H9 (cell line): ENCODE results near the gene AKNAD1. TPM values are rescaled to one million over a fixed set of nuclear protein-coding genes. Genes with fewer than 3 reads are reported as not detected.

Source experiments
- DNase-seq: peaks from one replicate; pipeline ENCODE4 v3.0.0-alpha.2; 2017
- H2AFZ ChIP-seq: one replicate; pipeline ENCODE4 v1.6.1; 2013; ENCODE audit warnings: mild to moderate bottlenecking, low read length, control low read depth, moderate library complexity
- H2AK5ac ChIP-seq: 2 replicates; pipeline ENCODE4 v1.6.1; 2013; ENCODE audit warnings: low read length, control low read depth, mixed read lengths; ENCODE audit not compliant: insufficient read length
- H2BK120ac ChIP-seq: one replicate; pipeline ENCODE4 v1.6.1; 2013; ENCODE audit warnings: low read depth, mild to moderate bottlenecking, low read length, control low read depth, inconsistent platforms; ENCODE audit not compliant: poor library complexity, severe bottlenecking
- H2BK12ac ChIP-seq: 2 replicates; pipeline ENCODE4 v1.6.1; 2013; ENCODE audit warnings: low read length, control low read depth, mixed read lengths, low read depth; ENCODE audit not compliant: insufficient read length
- H2BK15ac ChIP-seq: 2 replicates; pipeline ENCODE4 v1.6.1; 2013; ENCODE audit warnings: low read depth, low read length, control low read depth
- H2BK20ac ChIP-seq: one replicate; pipeline ENCODE4 v1.6.1; 2013; ENCODE audit warnings: low read depth, mild to moderate bottlenecking, low read length, control low read depth, inconsistent platforms; ENCODE audit not compliant: poor library complexity, severe bottlenecking
- H2BK5ac ChIP-seq: 2 replicates; pipeline ENCODE4 v1.6.1; 2013; ENCODE audit warnings: low read length, control low read depth, mixed read lengths; ENCODE audit not compliant: insufficient read length
- H3K14ac ChIP-seq: 2 replicates; pipeline ENCODE4 v1.6.1; 2013; ENCODE audit warnings: low read length, control low read depth; ENCODE audit not compliant: insufficient read depth
- H3K18ac ChIP-seq: 2 replicates; pipeline ENCODE4 v1.6.1; 2013; ENCODE audit warnings: low read depth, mild to moderate bottlenecking, mixed read lengths, low read length, control low read depth; ENCODE audit not compliant: insufficient read length
- H3K23ac ChIP-seq: 2 replicates; pipeline ENCODE4 v1.6.1; 2013; ENCODE audit warnings: low read length, control low read depth, mixed read lengths, low read depth; ENCODE audit not compliant: insufficient read length
- H3K23me2 ChIP-seq: 2 replicates; pipeline ENCODE4 v1.6.1; 2013; ENCODE audit warnings: low read depth, mild to moderate bottlenecking, mixed read lengths, low read length, control low read depth; ENCODE audit not compliant: insufficient read length, poor library complexity, severe bottlenecking
- H3K27ac ChIP-seq: 2 replicates; pipeline ENCODE4 v1.5.1; 2013; ENCODE audit warnings: low read length, control low read depth, mixed read lengths, low read depth; ENCODE audit not compliant: insufficient read length
- H3K27me3 ChIP-seq: 2 replicates; pipeline ENCODE4 v1.6.1; 2013; ENCODE audit warnings: low read length, control low read depth, inconsistent platforms; ENCODE audit not compliant: insufficient read depth
- H3K4ac ChIP-seq: 2 replicates; pipeline ENCODE4 v1.6.1; 2013; ENCODE audit warnings: low read depth, mild to moderate bottlenecking, control low read depth, inconsistent platforms, low read length, moderate library complexity
- H3K4me1 ChIP-seq: 2 replicates; pipeline ENCODE4 v1.6.1; 2013; ENCODE audit warnings: low read length, control low read depth, inconsistent platforms; ENCODE audit not compliant: insufficient read depth
- H3K4me2 ChIP-seq: 2 replicates; pipeline ENCODE4 v1.6.1; 2013; ENCODE audit warnings: low read length, control low read depth, mixed read lengths; ENCODE audit not compliant: insufficient read length, insufficient read depth
- H3K56ac ChIP-seq: 2 replicates; pipeline ENCODE4 v1.6.1; 2013; ENCODE audit warnings: low read depth, mild to moderate bottlenecking, mixed read lengths, low read length, control low read depth; ENCODE audit not compliant: insufficient read length
- H3K79me1 ChIP-seq: 2 replicates; pipeline ENCODE4 v1.6.1; 2013; ENCODE audit warnings: low read depth, mild to moderate bottlenecking, moderate library complexity, low read length, control low read depth, inconsistent platforms; ENCODE audit not compliant: insufficient read depth, poor library complexity, severe bottlenecking
- H3K79me2 ChIP-seq: 2 replicates; pipeline ENCODE4 v1.6.1; 2013; ENCODE audit warnings: low read length, control low read depth, inconsistent platforms; ENCODE audit not compliant: insufficient read depth
- H3K9ac ChIP-seq: 2 replicates; pipeline ENCODE4 v1.6.1; 2013; ENCODE audit warnings: low read length, control low read depth, mixed read lengths; ENCODE audit not compliant: insufficient read length; ENCODE audit errors: extremely low read depth
- H3K9me3 ChIP-seq: one replicate; pipeline ENCODE4 v1.6.1; 2013; ENCODE audit warnings: low read depth, low read length, inconsistent platforms; ENCODE audit not compliant: control insufficient read depth
- H3T11ph ChIP-seq: one replicate; pipeline ENCODE4 v1.6.1; 2013; ENCODE audit warnings: mild to moderate bottlenecking, low read length, control low read depth, inconsistent platforms
- H4K20me1 ChIP-seq: one replicate; pipeline ENCODE4 v1.6.1; 2013; ENCODE audit not compliant: control insufficient read depth, insufficient read length, insufficient read depth
- H4K5ac ChIP-seq: 2 replicates; pipeline ENCODE4 v1.6.1; 2013; ENCODE audit warnings: low read depth, mild to moderate bottlenecking, mixed read lengths, low read length, control low read depth; ENCODE audit not compliant: insufficient read length
- H4K8ac ChIP-seq: replicated peaks from 2 replicates; pipeline ENCODE4 v1.6.1; 2013; ENCODE audit warnings: low read length, control low read depth, mixed read lengths, low read depth; ENCODE audit not compliant: insufficient read length
- H4K91ac ChIP-seq: 2 replicates; pipeline ENCODE4 v1.6.1; 2013; ENCODE audit warnings: low read depth, mild to moderate bottlenecking, moderate library complexity, mixed read lengths, low read length, control low read depth; ENCODE audit not compliant: insufficient read length
- H3K27ac Mint-ChIP-seq, 3 experiments: 2 replicates in 2 of 3; 3 replicates in 1 of 3; pipeline ENCODE4 v1.8.0; 2020 to 2021; ENCODE audit warnings: mixed read lengths in 3 of 3, mild to moderate bottlenecking in 1 of 3, moderate library complexity in 1 of 3
- H3K27me3 Mint-ChIP-seq: 2 replicates; pipeline ENCODE4 v1.8.0; 2021; ENCODE audit warnings: low read depth, mild to moderate bottlenecking, moderate library complexity, mixed read lengths
- H3K36me3 Mint-ChIP-seq, 3 experiments: 2 replicates in 2 of 3; 3 replicates in 1 of 3; pipeline ENCODE4 v1.8.0; 2020 to 2021; ENCODE audit warnings: low read depth in 3 of 3, mixed read lengths in 3 of 3; ENCODE audit not compliant: insufficient read depth in 1 of 3
- H3K4me1 Mint-ChIP-seq, 2 experiments: 2 replicates each; pipeline ENCODE4 v1.8.0; 2020; ENCODE audit warnings: mixed read lengths in 2 of 2
- H3K4me3 Mint-ChIP-seq, 2 experiments: 2 replicates in 1 of 2; 3 replicates in 1 of 2; pipeline ENCODE4 v1.8.0; 2020 to 2021; ENCODE audit warnings: mild to moderate bottlenecking in 2 of 2, mixed read lengths in 2 of 2, moderate library complexity in 1 of 2
- H3K9me3 Mint-ChIP-seq, 2 experiments: 2 replicates in 1 of 2; 3 replicates in 1 of 2; pipeline ENCODE4 v1.8.0; 2020; ENCODE audit warnings: mild to moderate bottlenecking in 2 of 2, mixed read lengths in 2 of 2, moderate library complexity in 1 of 2
- CTCF ChIP-seq: fragments of 200-600 bp; sonication (generic); conservative IDR thresholded peaks from 3 replicates; pipeline ENCODE4 v1.8.0; 2021; ENCODE audit warnings: antibody characterized with exemption, mild to moderate bottlenecking
- whole genome bisulfite sequencing: extraction: QIAGEN DNeasy Blood & Tissue Kit; methylation state at CpG from one replicate; pipeline ENCODE4 v1.1.7; 2013; ENCODE audit warnings: missing lambda C conversion rate, low lambda C conversion rate, mixed read lengths; ENCODE audit not compliant: insufficient read length; ENCODE audit errors: extremely low coverage; 5-methylcytosine and 5-hydroxymethylcytosine counted together
- total RNA-seq: library from RNA; stranded (reverse); gene quantifications from 2 replicates; pipeline ENCODE4 v1.2.1, GENCODE V29; 2021

AKNAD1 gene
- total RNA-seq, 1 experiment from 2014 or later, result not detected

GRCh38 chr1:108882837-108883236, 25.9 kb upstream of the AKNAD1 start:
- no peak overlapping the region for H2BK120ac ChIP-seq
- no peak overlapping the region for H3K18ac ChIP-seq
- no peak for DNase-seq
- H2BK15ac ChIP-seq, result no peak overlapping the region
- no peak overlapping the region for H2AK5ac ChIP-seq
- H4K91ac ChIP-seq, result no peak overlapping the region
- no peak overlapping the region for H4K5ac ChIP-seq
- H3K27ac Mint-ChIP-seq, result no peak overlapping the region
- peaks cover 4% of the 10 kb centered on the region; the same call in 1 of the 2 replicates for H3K27me3 Mint-ChIP-seq
- no peak overlapping the region for H2BK12ac ChIP-seq
- WGBS, result no CpG with 5 or more reads among the region's 2 CpGs
- 0 out of 2 replicates have a peak, but pooled peaks cover 2% of the 10 kb centered on the region for H3K79me2 ChIP-seq
- H3T11ph ChIP-seq, result no peak overlapping the region
- no peaks in the 10 kb centered on the region for H3K4me1 ChIP-seq
- no peak overlapping the region for H3K4me2 ChIP-seq
- no peak overlapping the region for H2BK5ac ChIP-seq
- TF ChIP-seq CTCF, result no peak
- H3K14ac ChIP-seq, result no peak overlapping the region
- H3K4me3 Mint-ChIP-seq, result no peak overlapping the region
- no peak overlapping the region for H4K8ac ChIP-seq
- H3K4me1 Mint-ChIP-seq, result peaks cover 8 to 18% of the 10 kb centered on the region in 2 experiments
- no peaks in the 10 kb centered on the region for H3K79me1 ChIP-seq
- no peak overlapping the region for H3K23ac ChIP-seq
- H3K27me3 ChIP-seq, result no peaks in the 10 kb centered on the region
- no peak overlapping the region for H3K56ac ChIP-seq
- no peaks in the 10 kb centered on the region for H4K20me1 ChIP-seq
- no peak overlapping the region for H3K9ac ChIP-seq
- H2BK20ac ChIP-seq, result no peak overlapping the region
- H3K9me3 ChIP-seq, result no peaks in the 10 kb centered on the region
- no peak overlapping the region for H3K4ac ChIP-seq
- H3K9me3 Mint-ChIP-seq, result no peaks in the 10 kb centered on the region
- no peak overlapping the region for H3K27ac ChIP-seq
- no peaks in the 10 kb centered on the region for H3K36me3 Mint-ChIP-seq
- peaks cover 3% of the 10 kb centered on the region for H3K23me2 ChIP-seq
- H2AFZ ChIP-seq, result no peak overlapping the region
